K562 (cell line): ENCODE measurements around the gene TAS1R3. TPM values are rescaled to one million over a fixed set of nuclear protein-coding genes. Genes with fewer than 3 reads are reported as not detected.
A peak's percentile ranks its signal among the peaks of the same experiment; 100 is the strongest.

Experiments used
- BCLAF1 ChIP-seq, 2 experiments: fragments of 450-650 bp in 1 of 2; IDR thresholded peaks; 2 replicates each; pipeline ENCODE4 v1.6.1; 2011 to 2017; ENCODE audit warnings: low read depth in 2 of 2, antibody characterized with exemption in 1 of 2, borderline replicate concordance in 1 of 2, low read length in 1 of 2, mild to moderate bottlenecking in 1 of 2, mixed read lengths in 1 of 2; ENCODE audit not compliant: control insufficient read depth in 1 of 2
- CREB1 ChIP-seq, 2 experiments: sonication (generic) in 1 of 2; formaldehyde crosslinking in 1 of 2; IDR thresholded peaks; 2 replicates each; pipeline versions ENCODE4 v1.6.1 to v1.8.0; 2012 to 2022; ENCODE audit warnings: inconsistent platforms in 1 of 2, mild to moderate bottlenecking in 1 of 2, missing genetic modification reagents in 1 of 2, moderate library complexity in 1 of 2
- E2F1 ChIP-seq: sonication (generic); formaldehyde crosslinking; IDR thresholded peaks from 2 replicates; pipeline ENCODE4 v1.8.1; 2023; ENCODE audit warnings: mild to moderate bottlenecking, missing genetic modification reagents, moderate library complexity
- EGR1 ChIP-seq: fragments of 450-650 bp; conservative IDR thresholded peaks from 2 replicates; pipeline ENCODE4 v1.6.1; 2017; ENCODE audit warnings: mild to moderate bottlenecking
- ELK3 ChIP-seq: fragments of 450-650 bp; formaldehyde crosslinking; IDR thresholded peaks from 2 replicates; pipeline ENCODE4 v1.4.0; 2020; ENCODE audit warnings: mild to moderate bottlenecking
- ETV6 ChIP-seq, 3 experiments: fragments of 150-350 bp in 1 of 3; sonication (generic) in 1 of 3; formaldehyde crosslinking in 1 of 3; IDR thresholded peaks; 2 replicates each; pipeline versions ENCODE4 v1.6.1 to v1.8.0; 2014 to 2022; ENCODE audit warnings: borderline replicate concordance in 2 of 3, low read depth in 2 of 3, antibody characterized with exemption in 1 of 3, low read length in 1 of 3, mild to moderate bottlenecking in 1 of 3, missing genetic modification reagents in 1 of 3
- GMEB1 ChIP-seq: fragments of 250-450 bp; sonication (Bioruptor Pico); IDR thresholded peaks from 2 replicates; pipeline ENCODE4 v1.4.0; 2020; ENCODE audit warnings: mild to moderate bottlenecking
- GTF2B ChIP-seq: IDR thresholded peaks from 2 replicates; pipeline ENCODE4 v1.6.1; 2011; ENCODE audit not compliant: insufficient read length; ENCODE audit errors: extremely low read depth
- POLR3A ChIP-seq: IDR thresholded peaks from 2 replicates; pipeline ENCODE4 v1.6.1; 2011; ENCODE audit warnings: borderline replicate concordance, mild to moderate bottlenecking, moderate library complexity; ENCODE audit not compliant: insufficient read length, insufficient read depth; ENCODE audit errors: extremely low read depth
- SAP30 ChIP-seq: fragments of 200-600 bp; sonication (generic); IDR thresholded peaks from 2 replicates; pipeline ENCODE4 v1.6.1; 2012; ENCODE audit warnings: borderline replicate concordance, low read depth, mild to moderate bottlenecking, moderate library complexity, low read length, control low read depth, inconsistent platforms; ENCODE audit not compliant: insufficient read depth, poor library complexity, severe bottlenecking
- ZNF224 ChIP-seq: sonication (generic); formaldehyde crosslinking; IDR thresholded peaks from 2 replicates; pipeline ENCODE4 v1.8.0; 2022; ENCODE audit warnings: mild to moderate bottlenecking, missing genetic modification reagents
- ZNF398 ChIP-seq: fragments of 250-450 bp; sonication (Bioruptor Pico); IDR thresholded peaks from 2 replicates; pipeline ENCODE4 v1.8.0; 2021; ENCODE audit warnings: moderate library complexity, mild to moderate bottlenecking, inconsistent platforms
- polyA plus RNA-seq, 8 experiments: library from polyadenylated mRNA; depleted of rRNA in 4 of 8; stranded (reverse) in 5 of 8; unstranded in 3 of 8; fragments of >200 nt; fragmentation: Nextera tagmentation in 2 of 8; fragmentation: Illumina TruSeq in 1 of 8; extraction: Ambion mirVana in 2 of 8; extraction: Trizol in 1 of 8; gene quantifications; 2 replicates each; pipeline versions ENCODE4 v1.2.1 to v1.2.3, GENCODE V29; 2011 to 2014; ENCODE audit warnings: inconsistent platforms in 1 of 8, missing spikeins in 1 of 8
- total RNA-seq, 7 experiments: library from RNA; depleted of rRNA in 6 of 7; stranded (reverse); fragments of >200 nt in 6 of 7; fragmentation: Illumina TruSeq in 2 of 7; extraction: Trizol in 2 of 7; gene quantifications; 2 replicates each; pipeline versions ENCODE4 v1.2.1 to v1.2.3, GENCODE V29; 2011 to 2021; ENCODE audit warnings: low replicate concordance in 1 of 7

The TAS1R3 gene
- total and polyA plus RNA-seq, 9 of the 15 experiments (the other 6 are each of a cell fraction or from before 2014, with no cell fraction given), result 0.07 to 0.13 TPM; not detected in 7

- TF ChIP-seq CREB1 (IDR thresholded peaks at IDR 0.05), result no peak
- TF ChIP-seq CREB1 (CRISPR knock-in tag; IDR thresholded peaks at IDR 0.05), result peak; percentile 52; the same call in 1 of the 2 replicates
- TF ChIP-seq E2F1 (CRISPR knock-in tag), result no peak
- TF ChIP-seq ZNF398, result no peak
- TF ChIP-seq ETV6 (IDR thresholded peaks at IDR 0.05; ENCODE audit: borderline replicate concordance in 1 of 2, low read depth in 2 of 2, low read length in 1 of 2), result no peak
- TF ChIP-seq ETV6 (CRISPR knock-in tag; IDR thresholded peaks at IDR 0.05; ENCODE audit: borderline replicate concordance), result no peak
- peak; percentile 90 for TF ChIP-seq EGR1
- no peak for TF ChIP-seq GMEB1
- peak; percentile 52 for TF ChIP-seq SAP30
- no peak for TF ChIP-seq ZNF224 (CRISPR knock-in tag)
- no peak for TF ChIP-seq BCLAF1 (IDR thresholded peaks at IDR 0.05; ENCODE audit: borderline replicate concordance in 1 of 2, control insufficient read depth in 1 of 2, low read depth in 2 of 2, low read length in 1 of 2)
- TF ChIP-seq POLR3A, result no peak
- TF ChIP-seq GTF2B, result no peak
- TF ChIP-seq ELK3 (CRISPR knock-in tag), result no peak
Measured at GRCh38 chr1:1307261-1307922, 23.7 kb upstream of the TAS1R3 start (continued).
